Uterus (tissue), 2 donors: ENCODE data around the gene C1QTNF6.

Experiments used
- POLR2A ChIP-seq, 2 donors: fragments of 450-650 bp; IDR thresholded peaks; one replicate each; pipeline ENCODE4 v1.6.1; 2016; ENCODE audit warnings: antibody characterized with exemption in 2 of 2, mild to moderate bottlenecking in 1 of 2, moderate library complexity in 1 of 2
- TF ChIP-seq, protein P1 (sequence below), 4 experiments: fragments of 200-600 bp in 2 of 4; fragments of 450-650 bp in 2 of 4; sonication (generic) in 2 of 4; IDR thresholded peaks; one replicate each; pipeline ENCODE4 v1.5.1; 2016 to 2019; ENCODE audit warnings: antibody characterized with exemption in 4 of 4, mild to moderate bottlenecking in 2 of 4, moderate library complexity in 1 of 4

- TF ChIP-seq, protein P1, sequence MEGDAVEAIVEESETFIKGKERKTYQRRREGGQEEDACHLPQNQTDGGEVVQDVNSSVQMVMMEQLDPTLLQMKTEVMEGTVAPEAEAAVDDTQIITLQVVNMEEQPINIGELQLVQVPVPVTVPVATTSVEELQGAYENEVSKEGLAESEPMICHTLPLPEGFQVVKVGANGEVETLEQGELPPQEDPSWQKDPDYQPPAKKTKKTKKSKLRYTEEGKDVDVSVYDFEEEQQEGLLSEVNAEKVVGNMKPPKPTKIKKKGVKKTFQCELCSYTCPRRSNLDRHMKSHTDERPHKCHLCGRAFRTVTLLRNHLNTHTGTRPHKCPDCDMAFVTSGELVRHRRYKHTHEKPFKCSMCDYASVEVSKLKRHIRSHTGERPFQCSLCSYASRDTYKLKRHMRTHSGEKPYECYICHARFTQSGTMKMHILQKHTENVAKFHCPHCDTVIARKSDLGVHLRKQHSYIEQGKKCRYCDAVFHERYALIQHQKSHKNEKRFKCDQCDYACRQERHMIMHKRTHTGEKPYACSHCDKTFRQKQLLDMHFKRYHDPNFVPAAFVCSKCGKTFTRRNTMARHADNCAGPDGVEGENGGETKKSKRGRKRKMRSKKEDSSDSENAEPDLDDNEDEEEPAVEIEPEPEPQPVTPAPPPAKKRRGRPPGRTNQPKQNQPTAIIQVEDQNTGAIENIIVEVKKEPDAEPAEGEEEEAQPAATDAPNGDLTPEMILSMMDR (IDR thresholded peaks at IDR 0.05), result no peak
- no peak for TF ChIP-seq POLR2A (IDR thresholded peaks at IDR 0.05)
Measured at GRCh38 chr22:37178350-37179125, 9.5 kb downstream of the C1QTNF6 start.
